NCI-H510A treated with DMSO at 0.1 percent for 48 hours (cell line): ENCODE measurements around the gene RPL38.

Experiments used
- DNase-seq: peaks from one replicate; lab custom pipeline; 2025; lab: John Stamatoyannopoulos, UW

The RPL38 gene

GRCh38 chr17:74250324-74250995 is 47.0 kb downstream of the RPL38 start:
- DNase-seq = no peak

DNA sequence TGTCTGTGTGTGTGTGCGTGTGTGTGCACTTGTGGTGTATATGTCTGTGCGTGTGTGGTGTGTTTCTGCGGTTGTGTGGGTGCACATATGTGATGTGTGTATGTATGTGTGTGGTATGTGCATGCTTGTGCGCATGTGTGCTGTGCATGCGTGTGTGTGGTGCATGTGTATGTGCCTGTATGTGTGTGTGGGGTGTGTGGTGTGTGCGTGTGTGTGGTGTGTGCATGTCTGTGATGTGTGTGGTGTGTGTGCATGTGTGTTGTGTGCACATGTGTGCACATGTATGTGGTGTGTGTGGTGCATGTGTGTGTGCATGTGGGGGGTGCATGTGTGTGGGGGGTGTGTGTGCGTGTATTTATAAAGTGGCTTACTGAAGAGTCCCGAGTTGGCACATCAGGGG is 47.6 kb downstream of the RPL38 start:
- no peak for DNase-seq

GRCh38 chr17:74251569-74251968 is 48.1 kb downstream of the RPL38 start:
- DNase-seq = no peak

- no peak for DNase-seq
Measured at GRCh38 chr17:74252211-74252610, 48.7 kb downstream of the RPL38 start.

GRCh38 chr17:74253036-74253435 is 49.6 kb downstream of the RPL38 start:
- no peak for DNase-seq

DNA sequence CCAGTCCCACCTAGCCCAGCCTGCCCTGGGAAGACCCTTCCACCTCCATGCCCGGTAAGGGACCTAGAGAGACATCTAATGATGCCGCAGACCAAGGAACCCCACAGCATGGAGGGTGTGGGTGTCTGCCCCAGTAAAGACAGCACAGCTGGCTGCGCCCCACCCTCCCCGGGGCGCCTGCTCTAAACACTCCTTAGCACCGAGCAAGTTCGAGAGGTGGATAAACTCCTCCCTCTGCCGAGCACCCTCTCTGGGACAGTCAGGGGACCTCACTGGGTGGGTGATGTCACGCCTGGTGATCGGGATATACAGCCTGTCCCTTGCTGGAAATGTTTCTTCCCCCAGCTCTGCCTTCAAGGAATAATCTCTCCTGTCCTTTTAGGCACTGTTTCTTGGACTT is 53.8 kb downstream of the RPL38 start:
- DNase-seq = no peak

DNA sequence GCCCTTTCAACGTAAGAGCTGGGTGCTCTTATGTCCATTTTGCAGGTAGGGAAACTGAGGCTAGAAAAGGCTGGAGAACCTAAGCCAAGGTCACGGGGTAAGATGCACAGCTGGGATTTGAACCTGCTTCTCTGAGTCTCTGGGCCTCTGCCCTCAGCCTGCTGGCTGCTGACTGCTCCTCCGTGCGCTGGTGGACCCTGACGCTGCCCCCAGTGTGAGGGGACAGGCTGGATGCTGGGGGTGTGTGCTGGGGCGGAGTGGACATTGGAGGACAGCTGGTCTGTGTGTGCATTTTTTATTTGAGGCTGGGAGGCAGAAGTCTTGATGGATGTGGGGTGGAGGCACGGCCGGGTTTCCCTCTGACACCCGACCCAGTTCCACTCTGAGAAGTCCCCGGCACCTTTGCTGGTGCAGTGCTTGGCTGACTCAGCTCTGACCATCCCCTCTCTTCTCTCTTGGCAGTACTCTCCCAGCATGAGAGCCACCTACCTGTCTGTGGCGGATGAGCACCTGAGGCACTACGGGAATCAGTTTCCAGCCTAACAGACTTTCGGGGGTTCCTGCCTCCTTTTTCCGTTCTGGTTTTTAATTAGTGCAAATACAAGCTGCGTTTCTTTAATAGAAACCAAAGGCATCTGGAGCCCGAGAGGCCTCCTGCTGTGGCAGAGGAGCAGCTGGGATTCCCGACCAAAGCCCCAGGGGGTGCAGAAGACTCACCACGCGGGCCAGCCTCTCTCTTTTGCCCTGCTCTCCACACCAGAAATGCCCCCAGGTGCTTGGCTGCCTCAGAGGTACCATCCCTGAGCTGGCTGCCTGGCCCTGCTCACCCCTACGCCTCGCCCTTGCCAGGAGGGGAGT is 56.4 kb downstream of the RPL38 start:
- peak; percentile 39 for DNase-seq
